ENCODE measurements around the gene MCOLN1. TPM values are rescaled to one million over a fixed set of nuclear protein-coding genes. Genes with fewer than 3 reads are reported as not detected.

The MCOLN1 gene
- total RNA-seq (2022; extraction: Qiagen RNA extraction), result 9.4 to 12.8 TPM (median 12.3 TPM) in 5 replicates

DNA sequence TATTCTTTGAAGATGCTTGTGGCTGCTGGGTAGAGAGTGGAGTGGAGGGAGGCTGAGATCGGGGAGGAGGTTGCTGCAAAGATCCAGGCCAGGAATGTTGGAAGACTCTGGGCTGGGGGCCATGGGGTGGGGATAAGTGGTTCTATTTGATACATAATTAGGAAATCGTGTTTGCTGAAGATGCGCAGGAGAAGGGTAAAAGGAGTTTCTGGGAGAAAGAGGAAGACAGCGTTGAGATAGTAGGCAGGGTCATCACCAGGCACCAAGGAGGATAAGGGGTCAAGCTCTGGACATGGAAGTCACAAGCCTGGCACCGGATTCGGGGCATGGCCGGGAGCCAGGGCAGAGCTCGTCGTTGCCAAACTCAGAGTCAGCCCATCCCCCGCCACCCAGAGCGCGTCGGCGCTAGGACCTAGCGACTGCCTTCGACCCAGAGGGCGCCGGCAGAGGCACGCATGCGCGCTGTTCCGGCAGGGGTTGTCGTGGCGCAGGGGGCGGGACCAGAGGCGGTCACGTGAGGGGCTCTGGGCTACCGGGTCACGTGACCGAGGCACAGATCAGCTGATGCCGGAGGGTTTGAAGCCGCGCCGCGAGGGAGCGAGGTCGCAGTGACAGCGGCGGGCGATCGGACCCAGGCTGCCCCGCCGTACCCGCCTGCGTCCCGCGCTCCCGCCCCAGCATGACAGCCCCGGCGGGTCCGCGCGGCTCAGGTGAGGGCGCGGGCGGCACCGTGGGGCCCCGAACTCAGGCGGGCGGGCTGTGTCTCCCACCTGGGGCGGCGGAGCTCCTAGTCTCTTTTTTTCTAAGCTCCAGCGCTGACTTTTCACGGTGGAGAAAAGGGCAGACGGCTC lies at the start of gene MCOLN1:
Gene MCOLN1, plus strand, starts transcription at position 553 of the 851 bp plus-strand sequence. Its CDS starts 127 bp downstream, at position 680.

DNA sequence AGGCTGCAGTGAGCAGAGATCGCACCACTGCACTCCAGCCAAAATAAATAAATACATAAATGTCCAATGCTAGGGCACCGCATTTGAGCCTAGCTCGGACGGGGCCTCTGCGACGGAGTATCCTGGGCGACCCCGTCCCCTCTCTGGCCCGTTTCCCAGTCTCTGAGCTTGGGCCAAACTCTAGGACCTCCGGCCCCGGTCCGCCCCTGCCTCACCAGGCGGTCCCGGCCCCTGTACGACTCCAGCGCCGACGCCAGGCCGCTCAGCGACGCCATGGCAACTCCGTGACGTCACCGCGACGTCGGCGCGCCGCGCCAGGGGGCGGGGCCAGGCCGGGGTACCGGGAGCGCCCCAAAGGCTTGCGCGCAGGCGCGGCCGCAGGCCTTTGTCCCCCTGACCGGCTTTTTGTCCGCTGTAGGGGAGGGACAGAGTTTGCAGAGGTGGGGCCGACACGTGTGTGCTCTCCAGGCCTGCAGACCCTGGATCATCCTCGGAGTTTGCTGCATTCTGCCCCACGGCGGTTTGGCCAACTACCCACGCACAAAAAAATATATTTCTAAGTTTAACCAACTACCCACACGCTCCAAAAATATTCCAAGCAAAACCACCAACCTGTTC lies 33.6 kb upstream of the MCOLN1 start, which contains the start of gene PEX11G:
Gene PEX11G, minus strand, starts transcription at position 300 of the 618 bp plus-strand sequence. Its CDS starts 25 bp downstream, at position 275.

DNA sequence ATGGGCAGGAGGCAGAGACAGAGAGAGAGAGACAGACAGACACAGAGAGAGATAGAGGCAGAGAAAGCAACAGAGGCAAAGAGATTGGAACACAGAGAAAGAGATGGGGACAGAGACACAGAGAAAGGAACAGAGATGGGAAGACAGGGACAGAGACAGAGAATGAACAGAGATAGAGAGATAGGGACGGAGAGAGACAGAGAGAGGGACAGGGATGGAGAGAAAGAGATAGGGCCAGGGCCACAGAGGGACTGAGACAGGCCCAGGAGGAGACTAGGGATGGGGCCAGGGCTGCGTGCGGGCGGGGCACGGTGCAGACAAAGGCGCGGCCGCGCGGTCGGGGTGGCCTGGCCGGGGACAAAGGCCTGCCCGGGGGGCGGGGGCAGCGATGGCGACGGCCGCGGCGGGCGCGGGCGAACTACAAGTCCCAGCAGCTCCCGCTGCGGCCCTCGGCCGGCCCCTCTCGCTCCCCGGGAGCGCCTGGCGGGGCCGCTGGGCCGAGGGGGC lies 6.7 kb upstream of the MCOLN1 start, which contains the start of gene ZNF358:
Gene ZNF358, plus strand, starts transcription at position 459 of the 507 bp plus-strand sequence. CDS start 3,140 bp downstream, outside the sequence.

DNA sequence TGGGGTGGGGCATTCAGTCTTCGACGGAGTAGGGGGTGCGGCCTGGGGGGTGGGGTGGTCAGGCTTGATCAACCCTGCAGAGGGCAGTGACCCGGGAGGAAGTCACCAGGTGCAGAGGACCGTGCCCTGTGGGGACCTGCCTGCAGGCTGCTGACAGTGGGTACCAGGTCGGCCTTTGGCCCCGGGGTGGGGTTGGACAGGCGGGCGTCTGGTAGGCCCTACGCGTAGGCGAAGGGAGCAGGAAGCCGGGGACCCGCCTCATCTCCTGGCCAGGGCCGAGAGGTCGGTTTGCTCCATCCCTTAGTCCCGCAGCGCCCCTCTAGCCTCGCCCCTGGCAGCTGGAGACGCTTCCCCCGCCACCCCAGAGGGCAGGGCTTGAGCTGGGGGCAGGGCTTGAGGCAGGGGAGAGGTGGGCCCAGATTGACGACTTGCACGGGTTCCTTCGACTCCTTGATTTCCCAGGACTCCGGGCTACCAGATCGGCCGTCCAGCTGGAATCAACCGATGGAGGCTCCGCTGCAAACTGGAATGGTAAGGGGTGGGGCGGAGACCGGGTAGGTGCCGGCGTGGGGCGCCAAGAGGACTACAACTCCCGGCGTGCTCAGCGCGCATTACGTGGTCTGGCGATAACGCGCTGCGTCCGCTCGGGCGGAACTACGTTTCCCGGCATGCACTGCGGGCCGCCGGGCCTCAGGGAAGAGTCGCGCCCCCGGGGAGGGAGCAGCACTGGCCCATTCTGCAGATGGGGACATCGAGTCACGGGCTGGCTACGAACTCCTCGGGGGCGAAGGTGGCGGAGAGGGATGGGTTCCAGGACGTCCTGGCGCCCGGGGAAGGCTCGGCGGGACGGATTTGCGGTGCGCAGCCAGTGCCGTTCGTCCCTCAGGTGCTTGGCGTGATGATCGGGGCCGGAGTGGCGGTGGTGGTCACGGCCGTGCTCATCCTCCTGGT lies 12.9 kb downstream of the MCOLN1 start, which contains the start of gene PNPLA6:
Gene PNPLA6, plus strand, starts transcription at position 671 of the 951 bp plus-strand sequence. Its CDS starts 72 bp downstream, at position 743.

Other genes with a start within 250 kb of the MCOLN1 start
- gene INSR, start 228.2 kb upstream of the MCOLN1 start, total RNA-seq (2022; extraction: Qiagen RNA extraction), result 2.4 to 3.8 TPM (median 3.3 TPM) in 5 replicates
- 60.8 to 76.7 TPM (median 69.8 TPM) in 5 replicates for gene ARHGEF18, start 173.7 kb upstream of the MCOLN1 start, total RNA-seq (2022; extraction: Qiagen RNA extraction)
- 1.4 to 2.6 TPM (median 1.9 TPM) in 5 replicates for gene PEX11G, start 33.6 kb upstream of the MCOLN1 start, total RNA-seq (2022; extraction: Qiagen RNA extraction)
- gene ZNF358, start 6.5 kb upstream of the MCOLN1 start, total RNA-seq (2022; extraction: Qiagen RNA extraction), result 16.7 to 21.1 TPM (median 18.2 TPM) in 5 replicates
- gene PNPLA6, start 13.1 kb downstream of the MCOLN1 start, total RNA-seq (2022; extraction: Qiagen RNA extraction), result 27.7 to 34.6 TPM (median 31.9 TPM) in 5 replicates
- gene CAMSAP3, start 73.2 kb downstream of the MCOLN1 start, total RNA-seq (2022; extraction: Qiagen RNA extraction), result 4.1 to 6.2 TPM (median 5.4 TPM) in 5 replicates
- gene XAB2, start 106.9 kb downstream of the MCOLN1 start, total RNA-seq (2022; extraction: Qiagen RNA extraction), result 23.3 to 26.8 TPM (median 25.1 TPM) in 5 replicates
- 50.7 to 61.5 TPM (median 55.6 TPM) in 5 replicates for gene PET100, start 107.2 kb downstream of the MCOLN1 start, total RNA-seq (2022; extraction: Qiagen RNA extraction)
- 0.26 TPM in 1 of 5 replicates, not detected in the others for gene PCP2, start 111.1 kb downstream of the MCOLN1 start, total RNA-seq (2022; extraction: Qiagen RNA extraction)
- gene STXBP2, start 114.5 kb downstream of the MCOLN1 start, total RNA-seq (2022; extraction: Qiagen RNA extraction), result 35.0 to 43.8 TPM (median 39.3 TPM) in 5 replicates
- not detected in 5 replicates for gene RETN, start 146.4 kb downstream of the MCOLN1 start, total RNA-seq (2022; extraction: Qiagen RNA extraction)
- not detected in 5 replicates for gene MCEMP1, start 154.5 kb downstream of the MCOLN1 start, total RNA-seq (2022; extraction: Qiagen RNA extraction)
- gene TRAPPC5, start 158.2 kb downstream of the MCOLN1 start, total RNA-seq (2022; extraction: Qiagen RNA extraction), result 38.8 to 107 TPM (median 101 TPM) in 5 replicates
- not detected in 5 replicates for gene FCER2, start 179.5 kb downstream of the MCOLN1 start, total RNA-seq (2022; extraction: Qiagen RNA extraction)
- not detected in 5 replicates for gene CLEC4G, start 209.5 kb downstream of the MCOLN1 start, total RNA-seq (2022; extraction: Qiagen RNA extraction)
- gene CD209, start 224.9 kb downstream of the MCOLN1 start, total RNA-seq (2022; extraction: Qiagen RNA extraction), result not detected in 5 replicates
- gene CLEC4M, start 240.6 kb downstream of the MCOLN1 start, total RNA-seq (2022; extraction: Qiagen RNA extraction), result not detected in 5 replicates